Activated naive CD4-positive, alpha-beta T cell treated with anti-CD3 and anti-CD28 coated beads, Interleukin-2, amount 50 U/mL, for 72 hours (primary cell): ENCODE results near the gene KCNMA1. TPM values are rescaled to one million over a fixed set of nuclear protein-coding genes. Genes with fewer than 3 reads are reported as not detected.
"Not testable (repeated sequence)": the region's sequence is repeated elsewhere in the genome, so short reads cannot be mapped to it uniquely, and the experiment has no call there.

Source experiments
- ATAC-seq, 2 donors: fragments of 150-1000 bp; cut with Tn5 transposase; 2 replicates each; pipeline ENCODE4 v1.10.0; 2021; ENCODE audit warnings: mild to moderate bottlenecking in 2 of 2, moderate library complexity in 2 of 2
- DNase-seq, 2 donors: peaks; one replicate each; pipeline ENCODE4 v3.0.0; 2021 to 2022; ENCODE audit warnings: low spot score in 2 of 2
- H3K27ac Mint-ChIP-seq, 2 donors: one replicate each; pipeline ENCODE4 v1.8.0; 2022; ENCODE audit warnings: mild to moderate bottlenecking in 2 of 2, mixed read lengths in 2 of 2
- H3K36me3 Mint-ChIP-seq, 2 donors: one replicate each; pipeline ENCODE4 v1.8.0; 2022; ENCODE audit warnings: mixed read lengths in 2 of 2
- H3K9me3 Mint-ChIP-seq, 2 donors: one replicate each; pipeline ENCODE4 v1.8.0; 2022; ENCODE audit warnings: mixed read lengths in 2 of 2
- total RNA-seq, 2 donors: library from RNA; stranded (reverse); gene quantifications; one replicate each; pipeline ENCODE4 v1.2.3, GENCODE V29; 2022

The KCNMA1 gene
- total RNA-seq, 2 donors from 2014 or later, result not detected

DNA sequence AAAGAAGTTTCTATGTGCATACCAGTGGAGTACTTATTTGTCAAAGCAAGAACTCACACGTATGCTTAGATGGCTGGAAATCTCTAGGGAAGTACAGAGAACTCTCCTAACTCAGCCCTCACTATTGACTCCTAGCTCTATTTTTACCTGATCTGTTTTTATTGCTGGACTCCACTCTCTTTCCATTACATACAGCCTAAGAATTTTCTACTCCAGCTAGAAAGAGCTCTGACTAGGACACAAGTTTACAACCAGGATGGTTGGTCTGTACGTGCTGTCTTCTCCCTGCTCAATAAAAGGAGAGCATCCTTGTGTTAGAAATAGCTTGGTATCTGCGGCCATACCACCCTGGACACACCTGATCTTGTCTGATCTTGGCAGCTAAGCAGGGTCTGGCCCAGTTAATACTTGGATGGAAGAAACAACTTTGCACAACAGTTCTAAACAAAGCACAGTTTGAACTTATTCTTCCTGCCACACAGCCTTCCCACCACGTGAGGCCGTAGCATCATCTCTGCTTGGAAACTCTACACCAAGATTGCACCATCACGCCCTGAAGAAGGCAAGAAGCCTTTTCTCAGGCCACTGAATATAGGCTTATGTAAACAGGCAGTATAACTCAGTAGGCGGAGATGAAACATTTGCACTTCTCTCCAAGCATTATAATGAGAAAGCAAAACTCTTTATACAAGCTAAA is 50.7 kb downstream of the KCNMA1 start:
- DNase-seq, result no peak
- H3K27ac Mint-ChIP-seq, result no peak overlapping the region
- no peaks in the 10 kb centered on the region for H3K9me3 Mint-ChIP-seq
- H3K36me3 Mint-ChIP-seq, result no peaks in the 10 kb centered on the region
- no peak for ATAC-seq

DNA sequence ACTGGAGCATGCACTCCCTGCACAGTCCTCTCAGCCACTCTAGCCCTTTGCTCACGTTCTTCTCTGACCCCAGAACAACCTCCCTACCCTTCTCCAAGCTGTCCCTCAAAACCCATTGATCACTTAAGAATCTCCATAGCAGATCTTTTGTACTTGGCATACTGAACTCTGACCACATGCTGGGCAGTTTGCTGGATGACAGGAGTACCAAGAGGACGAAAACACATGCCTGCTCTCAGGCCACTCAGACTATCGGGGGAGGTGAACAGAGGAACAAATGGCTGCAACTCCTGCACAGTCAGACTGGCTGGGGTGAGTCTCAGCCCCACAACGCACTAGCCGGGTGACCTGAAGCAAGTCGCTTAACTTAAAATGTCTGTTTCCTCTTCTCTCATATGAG is 52.7 kb downstream of the KCNMA1 start:
- Mint-ChIP-seq H3K36me3 (no peaks in the 10 kb centered on the region), H3K9me3 (no peaks in the 10 kb centered on the region), H3K27ac (no peak overlapping the region)
- ATAC-seq (no peak), DNase-seq (no peak)

DNA sequence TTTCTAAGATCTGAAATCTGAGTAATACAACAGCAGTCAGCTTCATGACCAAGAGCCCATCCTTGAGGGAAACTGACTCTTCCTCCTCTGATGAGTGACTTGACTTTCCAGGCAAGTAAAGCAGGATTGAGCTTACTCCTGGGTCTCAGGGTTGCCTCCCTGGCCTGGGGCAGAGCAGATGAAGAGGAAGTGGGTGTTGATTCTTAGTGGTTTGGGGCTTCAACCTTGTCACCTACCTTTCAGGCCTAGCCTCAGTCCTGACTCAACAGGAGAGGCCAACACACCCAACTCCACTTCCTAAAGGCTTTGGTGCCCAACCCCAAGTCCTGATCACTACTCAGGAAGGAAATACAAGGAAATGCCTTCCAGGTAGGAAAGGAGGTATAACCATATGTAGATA is 54.1 kb downstream of the KCNMA1 start:
- ATAC-seq (no peak), DNase-seq (no peak)
- Mint-ChIP-seq H3K27ac (no peak overlapping the region), H3K36me3 (no peaks in the 10 kb centered on the region), H3K9me3 (no peaks in the 10 kb centered on the region)

DNA sequence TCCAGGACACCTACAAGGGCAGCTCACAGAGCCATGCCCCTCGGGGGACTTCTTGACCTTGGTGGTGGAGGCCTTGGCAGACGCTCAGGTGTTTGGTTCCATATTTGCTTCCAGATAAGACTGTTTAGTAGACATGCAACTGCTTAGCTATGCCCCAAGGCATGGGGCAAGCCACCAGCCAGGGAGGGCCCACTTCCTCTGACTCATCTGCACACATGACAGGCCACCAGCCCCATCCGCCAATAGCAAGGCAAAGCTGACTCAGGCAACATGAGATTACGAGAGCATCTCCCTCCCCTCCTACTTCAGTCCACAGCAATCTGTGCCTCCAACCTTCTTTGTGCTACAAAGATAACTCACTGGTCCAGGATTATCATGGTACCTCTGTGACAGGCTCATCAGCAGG is 54.9 kb downstream of the KCNMA1 start:
- H3K36me3 Mint-ChIP-seq, result no peaks in the 10 kb centered on the region
- ATAC-seq, result peak in 1 of 2 donors; percentile 52

DNA sequence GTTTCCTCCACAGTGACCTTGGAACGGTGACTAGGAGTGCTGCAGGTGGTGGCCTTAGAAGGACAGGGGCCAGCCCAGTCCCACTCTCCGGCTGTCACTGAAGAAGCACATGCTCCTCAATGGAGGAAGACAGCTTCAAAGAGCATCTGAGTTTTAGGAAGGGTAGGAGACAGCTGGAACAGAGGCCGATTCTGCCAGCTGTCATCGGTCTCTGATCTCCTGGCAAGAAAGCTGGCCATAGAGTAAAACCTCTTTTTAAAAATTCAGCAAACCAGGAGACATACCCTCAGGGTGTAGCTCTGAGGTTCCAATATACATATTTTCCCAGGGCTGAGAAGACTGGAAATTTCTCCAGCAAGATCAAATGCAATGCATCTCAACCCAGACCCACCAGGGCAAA is 55.9 kb downstream of the KCNMA1 start:
- no peak for ATAC-seq
- no peaks in the 10 kb centered on the region for H3K9me3 Mint-ChIP-seq
- no peak for DNase-seq

More for the DNA sequence above, 54.9 kb downstream of the KCNMA1 start:
- DNase-seq, result no peak
- H3K27ac Mint-ChIP-seq, result no peak overlapping the region
- H3K9me3 Mint-ChIP-seq, result no peaks in the 10 kb centered on the region

DNA sequence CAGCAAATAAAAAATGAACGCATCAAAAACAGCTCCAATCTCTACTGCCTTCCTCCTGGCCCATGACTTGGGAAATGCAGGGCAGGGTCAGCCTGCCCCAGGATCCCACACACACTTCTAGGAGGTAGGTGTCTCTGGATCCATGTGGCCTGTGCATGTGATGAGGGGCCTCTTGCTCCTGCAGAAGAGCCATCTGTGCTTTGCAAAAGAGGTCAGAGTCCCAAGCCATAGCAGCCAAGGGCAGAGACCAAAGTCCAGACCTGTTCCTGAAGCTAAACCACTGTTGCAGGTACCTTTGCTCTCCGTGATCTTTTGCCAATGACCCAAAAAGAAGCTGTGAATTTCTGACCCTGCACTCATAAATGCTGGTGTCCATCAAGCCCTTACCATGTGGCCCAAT is 57.1 kb downstream of the KCNMA1 start:
- DNase-seq (no peak), ATAC-seq (no peak)
- H3K27ac Mint-ChIP-seq, result no peak overlapping the region
- no peaks in the 10 kb centered on the region for H3K36me3 Mint-ChIP-seq
- H3K9me3 Mint-ChIP-seq, result no peaks in the 10 kb centered on the region

More for the DNA sequence above, 55.9 kb downstream of the KCNMA1 start:
- H3K27ac Mint-ChIP-seq, result no peak overlapping the region
- H3K36me3 Mint-ChIP-seq, result no peaks in the 10 kb centered on the region

DNA sequence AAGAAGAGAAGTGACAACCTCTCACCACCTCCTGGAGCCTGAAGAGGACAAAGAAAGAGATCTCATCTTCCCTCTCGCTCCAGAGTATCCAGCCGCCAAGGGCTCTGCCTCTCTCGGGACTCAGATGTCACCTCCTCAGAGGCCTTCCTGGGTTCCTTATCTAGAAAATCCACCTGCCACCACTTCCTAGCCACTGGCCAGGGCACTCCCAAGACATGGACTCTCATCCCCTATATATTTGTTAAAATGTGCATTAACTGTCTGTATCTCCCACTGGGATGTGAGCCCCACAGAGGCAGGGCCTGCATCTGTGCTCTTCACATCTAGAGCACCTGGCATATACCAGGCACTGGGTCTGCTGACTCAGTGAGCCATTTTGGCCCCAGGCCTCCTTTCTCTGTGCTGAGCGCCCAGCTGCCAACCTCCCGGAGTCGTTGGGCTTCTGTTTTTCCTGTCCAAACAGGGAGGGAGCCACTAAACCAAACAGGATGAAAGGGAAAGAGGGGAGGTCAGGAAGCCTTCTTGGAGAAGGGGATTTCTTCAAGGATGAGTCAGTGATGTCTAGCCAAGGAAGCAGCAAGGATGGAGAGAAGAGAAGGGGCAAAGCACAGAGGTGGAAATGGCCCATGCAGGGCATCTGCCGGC is 58.9 kb downstream of the KCNMA1 start:
- ATAC-seq (no peak), DNase-seq (no peak)
- no peaks in the 10 kb centered on the region for H3K9me3 Mint-ChIP-seq
- no peak overlapping the region for H3K27ac Mint-ChIP-seq
- H3K36me3 Mint-ChIP-seq, result no peaks in the 10 kb centered on the region

DNA sequence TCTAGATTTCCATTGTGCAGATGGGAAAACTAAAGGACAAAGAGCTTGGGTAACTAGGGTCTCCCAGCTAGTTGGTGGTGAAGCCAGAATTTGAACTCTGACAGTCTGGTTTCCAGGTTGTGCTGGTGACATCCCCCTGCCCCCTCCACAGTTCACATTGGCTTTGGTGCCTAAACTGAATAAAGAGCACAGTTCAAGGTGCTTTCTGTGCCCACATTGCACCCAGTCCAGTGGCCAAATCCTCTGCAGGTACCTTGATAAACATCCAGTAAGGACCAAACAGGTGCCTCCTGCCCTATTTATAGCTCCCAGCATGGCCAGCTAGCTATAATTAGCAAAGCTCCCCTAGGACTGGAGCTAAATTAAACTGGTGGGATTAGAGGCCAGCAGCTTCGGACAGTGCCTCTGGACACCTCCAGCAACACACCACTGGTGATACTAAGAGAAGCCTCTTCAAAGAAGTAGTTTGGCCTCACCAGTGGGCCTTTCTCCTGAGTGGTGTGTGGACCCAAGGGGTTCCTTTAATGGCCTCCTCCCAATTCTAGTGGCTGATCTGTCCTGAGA is 59.9 kb downstream of the KCNMA1 start:
- no peak for ATAC-seq
- H3K9me3 Mint-ChIP-seq, result no peaks in the 10 kb centered on the region
- no peak overlapping the region for H3K27ac Mint-ChIP-seq
- DNase-seq, result no peak
- H3K36me3 Mint-ChIP-seq, result no peaks in the 10 kb centered on the region

DNA sequence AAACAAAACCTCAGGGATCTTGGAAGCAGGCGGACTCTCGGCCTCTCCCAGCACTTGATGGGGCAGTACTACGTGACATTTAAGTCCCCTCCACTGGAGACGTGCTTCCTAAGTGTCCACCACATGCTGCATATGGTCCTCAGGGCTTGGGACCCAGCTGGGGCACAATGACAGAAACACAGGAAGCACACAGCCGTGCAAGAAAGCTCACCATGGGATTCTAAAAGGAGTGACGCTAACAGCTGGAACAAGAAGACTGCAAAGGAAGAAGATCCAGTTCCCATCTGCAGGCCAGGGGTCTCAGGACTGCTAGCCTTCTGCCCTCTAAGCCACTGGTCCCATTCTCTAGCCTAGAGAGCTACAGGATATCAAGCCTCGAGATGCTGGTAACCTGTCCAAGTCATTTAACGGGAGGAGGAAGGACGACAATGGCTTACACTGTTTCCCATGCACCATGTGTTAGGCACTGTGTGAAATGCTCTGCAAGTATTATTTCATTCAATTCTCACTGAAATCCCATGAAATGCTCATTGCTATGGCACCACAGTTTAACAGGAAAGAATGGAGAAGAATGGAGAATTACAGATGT is 61.1 kb downstream of the KCNMA1 start:
- DNase-seq, result no peak
- ATAC-seq, result no peak
- no peak overlapping the region for H3K27ac Mint-ChIP-seq
- no peaks in the 10 kb centered on the region for H3K36me3 Mint-ChIP-seq
- H3K9me3 Mint-ChIP-seq, result no peaks in the 10 kb centered on the region

DNA sequence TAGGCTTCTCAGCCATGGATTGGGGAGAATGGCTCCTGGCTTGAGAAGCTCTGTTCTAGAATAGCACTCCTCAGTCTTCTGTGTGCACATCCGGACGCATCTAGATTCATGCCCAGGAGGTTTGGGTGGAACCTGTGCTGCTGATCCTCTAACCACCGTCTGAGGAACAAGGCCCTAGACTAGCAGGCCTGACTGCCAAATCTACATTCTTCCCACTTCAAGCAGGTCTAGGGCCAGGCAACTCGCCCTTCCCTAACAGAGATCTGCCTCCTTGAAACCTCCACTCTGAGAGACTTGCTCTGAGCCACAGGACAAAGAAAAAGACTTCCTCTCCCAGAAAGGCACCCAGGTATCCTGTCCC is 61.6 kb downstream of the KCNMA1 start:
- H3K36me3 Mint-ChIP-seq, result no peaks in the 10 kb centered on the region

DNA sequence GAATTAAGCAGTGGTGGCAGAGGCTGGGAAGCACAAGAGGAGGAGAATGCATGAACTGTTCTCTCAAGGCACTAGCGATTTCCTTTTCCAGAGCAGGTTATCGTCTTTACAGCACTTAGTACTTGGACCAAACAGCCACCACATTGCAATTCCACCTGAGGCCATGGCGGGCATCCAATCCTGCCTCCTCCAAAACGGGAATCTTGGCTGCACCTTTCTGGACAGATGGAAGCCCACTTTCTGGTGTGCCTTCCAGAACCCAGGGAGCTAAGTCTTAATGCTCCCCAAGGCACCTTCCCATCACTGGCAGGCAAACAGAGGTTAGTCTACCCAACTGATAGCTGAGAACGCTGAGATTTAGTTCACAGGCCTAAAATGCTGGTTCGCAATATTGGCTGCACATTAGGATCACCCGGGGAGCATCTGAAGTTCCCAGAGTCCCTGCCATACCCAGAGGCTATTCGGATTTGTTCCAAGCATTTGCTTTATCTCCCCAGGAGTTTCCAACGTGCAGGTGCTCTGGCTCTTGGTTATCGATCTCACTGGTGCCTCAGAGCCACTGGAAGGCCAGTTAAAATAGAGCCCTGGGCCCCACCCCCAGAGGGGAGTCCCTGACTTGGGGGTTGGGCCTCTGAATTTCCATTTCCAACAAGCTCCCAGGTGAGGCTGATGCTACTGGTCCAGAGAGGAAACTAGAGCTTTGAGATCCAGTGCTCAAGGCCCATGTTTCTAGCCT is 62.2 kb downstream of the KCNMA1 start:
- H3K36me3 Mint-ChIP-seq, result no peaks in the 10 kb centered on the region
- DNase-seq (no peak), ATAC-seq (no peak)
- no peaks in the 10 kb centered on the region for H3K9me3 Mint-ChIP-seq
- H3K27ac Mint-ChIP-seq, result no peak overlapping the region

More for the DNA sequence above, 61.6 kb downstream of the KCNMA1 start:
- DNase-seq, result no peak
- no peak for ATAC-seq
- H3K9me3 Mint-ChIP-seq, result no peaks in the 10 kb centered on the region
- H3K27ac Mint-ChIP-seq, result no peak overlapping the region

DNA sequence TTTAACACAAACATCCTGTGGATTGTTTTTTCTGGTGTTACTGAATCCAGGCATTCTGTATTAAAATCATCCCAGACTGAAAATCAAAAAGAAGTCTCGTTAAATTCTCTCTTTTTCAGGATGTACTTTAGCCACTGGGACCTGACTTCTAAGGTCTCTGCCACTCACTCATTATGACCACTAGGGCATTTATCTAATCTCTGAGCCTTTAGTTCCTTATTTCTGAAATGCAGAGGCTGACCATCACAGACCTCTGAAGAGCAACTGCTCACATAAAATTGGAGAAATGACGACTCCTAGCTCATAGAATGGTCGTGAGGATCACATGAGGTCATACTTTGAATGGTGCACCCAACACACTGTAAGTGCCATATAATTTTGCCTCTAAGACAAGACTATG is 63.2 kb downstream of the KCNMA1 start:
- no peaks in the 10 kb centered on the region for H3K9me3 Mint-ChIP-seq
- ATAC-seq (no peak), DNase-seq (no peak)
- no peak overlapping the region for H3K27ac Mint-ChIP-seq
- H3K36me3 Mint-ChIP-seq, result no peaks in the 10 kb centered on the region

DNA sequence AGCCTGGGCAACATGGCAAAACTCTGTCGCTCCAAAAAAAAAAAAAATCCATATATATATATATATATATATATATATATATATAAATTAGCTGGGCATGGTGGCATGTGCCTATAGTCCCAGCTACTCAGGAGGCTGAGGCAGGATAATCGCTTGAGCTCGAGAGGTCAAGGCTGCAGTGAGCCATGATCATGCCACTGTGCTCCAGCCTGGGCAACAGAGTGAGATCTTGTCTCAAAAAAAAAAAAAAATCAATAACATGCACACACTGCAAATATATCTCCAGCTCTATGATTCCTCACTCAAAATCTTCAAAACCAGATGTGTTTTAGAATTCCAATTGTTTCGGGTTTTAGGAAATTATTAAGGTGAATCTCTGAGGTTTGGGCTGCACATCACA is 65.1 kb downstream of the KCNMA1 start:
- not testable (repeated sequence) for H3K27ac Mint-ChIP-seq, DNase-seq, ATAC-seq, H3K9me3 Mint-ChIP-seq, H3K36me3 Mint-ChIP-seq

DNA sequence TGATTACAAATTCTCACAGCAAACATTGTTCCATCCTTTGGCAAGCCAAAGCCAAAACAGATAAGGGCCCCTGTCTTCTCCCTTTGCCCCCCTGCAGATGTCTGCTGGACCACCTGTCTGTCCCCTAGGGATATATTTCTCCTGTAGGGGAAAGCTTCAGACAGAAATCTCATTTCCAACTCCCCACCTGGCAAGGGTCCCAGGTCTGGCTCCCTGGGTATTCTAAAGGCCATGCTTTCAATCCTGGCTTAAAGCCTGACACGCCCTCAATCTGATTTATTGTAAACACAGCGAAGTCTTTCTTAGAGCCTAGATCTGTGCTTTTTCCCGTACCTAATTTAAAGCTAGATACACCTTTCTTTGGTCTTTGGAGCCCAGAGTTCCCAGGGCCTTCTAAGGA is 66.1 kb downstream of the KCNMA1 start:
- ATAC-seq (no peak), DNase-seq (no peak)
- no peaks in the 10 kb centered on the region for H3K9me3 Mint-ChIP-seq
- no peak overlapping the region for H3K27ac Mint-ChIP-seq
- H3K36me3 Mint-ChIP-seq, result no peaks in the 10 kb centered on the region

DNA sequence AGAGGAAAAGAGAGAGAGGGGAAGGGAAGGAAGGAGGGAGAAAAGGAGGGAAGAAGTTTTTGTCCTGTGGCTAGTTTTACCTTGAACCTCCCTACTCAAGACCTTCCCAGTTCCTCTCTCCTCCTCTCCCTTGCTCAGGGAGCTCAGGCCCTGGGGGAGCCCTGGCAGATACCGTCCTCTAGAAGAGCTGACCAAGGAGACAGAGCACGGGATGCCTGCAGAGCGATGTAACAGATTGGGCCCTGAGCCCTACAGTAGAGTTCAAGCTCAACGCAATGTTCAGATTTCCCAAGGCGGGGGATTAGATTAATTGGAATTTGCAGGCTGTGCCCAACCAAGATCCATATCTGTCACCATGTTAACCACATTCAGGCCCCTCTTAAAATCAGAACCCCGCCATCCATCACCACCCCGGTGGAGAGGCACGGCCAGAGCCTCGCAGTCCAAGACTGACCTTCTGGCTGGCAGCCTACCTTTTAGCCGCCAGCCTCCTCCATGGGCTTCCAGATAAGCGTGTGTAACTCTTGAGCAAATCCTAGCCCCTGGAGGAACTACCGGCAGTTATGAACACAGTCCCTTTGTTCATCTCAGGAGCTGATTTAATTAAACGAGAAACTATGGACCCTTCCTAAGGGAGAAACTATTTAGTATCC is 70.6 kb downstream of the KCNMA1 start:
- H3K27ac Mint-ChIP-seq, result no peak overlapping the region
- no peaks in the 10 kb centered on the region for H3K36me3 Mint-ChIP-seq
- no peak for DNase-seq

DNA sequence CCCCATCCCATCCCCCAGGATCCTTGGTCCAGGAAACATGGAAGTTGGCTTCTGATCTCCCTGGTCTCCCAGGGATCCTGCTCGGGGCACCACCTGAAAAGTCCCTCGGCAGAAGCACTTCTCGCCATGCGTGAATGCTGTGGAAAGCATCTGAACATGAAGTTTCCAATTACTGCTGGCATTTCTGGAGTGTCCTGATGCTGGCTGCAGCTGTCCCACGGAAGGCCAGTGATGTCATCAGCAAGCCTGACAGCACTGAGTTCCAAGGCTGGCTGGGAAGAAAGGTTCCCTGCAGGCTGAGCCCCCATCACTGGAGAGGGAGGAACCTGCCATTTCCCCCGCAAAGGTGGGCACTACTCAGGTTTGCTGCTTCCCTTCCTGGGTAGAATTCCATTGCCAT is 71.4 kb downstream of the KCNMA1 start:
- H3K27ac Mint-ChIP-seq, result peak overlapping the region in 1 of 2 donors; percentile 22
- DNase-seq, result no peak
- ATAC-seq, result no peak
- no peaks in the 10 kb centered on the region for H3K36me3 Mint-ChIP-seq
- H3K9me3 Mint-ChIP-seq, result no peaks in the 10 kb centered on the region

More for the DNA sequence above, 70.6 kb downstream of the KCNMA1 start:
- no peaks in the 10 kb centered on the region for H3K9me3 Mint-ChIP-seq
- no peak for ATAC-seq
